KMS-11 (cell line): ENCODE data around the gene DOK4.

ENCODE experiments used
- H2AFZ ChIP-seq: fragments of 200-600 bp; sonication (generic); 2 replicates; pipeline ENCODE4 v1.6.1; 2016; ENCODE audit warnings: antibody characterized with exemption, mixed run types, low read depth
- H3K27ac ChIP-seq: fragments of 200-600 bp; sonication (generic); 2 replicates; pipeline ENCODE4 v1.6.1; 2016; ENCODE audit warnings: mild to moderate bottlenecking, mixed run types
- H3K27me3 ChIP-seq: fragments of 200-600 bp; sonication (generic); 2 replicates; pipeline ENCODE4 v1.6.1; 2017; ENCODE audit warnings: mild to moderate bottlenecking, low read depth, mixed run types, moderate library complexity; ENCODE audit not compliant: insufficient read depth
- H3K36me3 ChIP-seq: fragments of 200-600 bp; sonication (generic); 2 replicates; pipeline ENCODE4 v1.6.1; 2017; ENCODE audit warnings: mild to moderate bottlenecking, mixed run types; ENCODE audit not compliant: insufficient read depth
- H3K4me1 ChIP-seq: fragments of 200-600 bp; sonication (generic); 2 replicates; pipeline ENCODE4 v1.6.1; 2016; ENCODE audit warnings: mild to moderate bottlenecking, low read depth, mixed run types; ENCODE audit not compliant: poor library complexity, severe bottlenecking
- H3K4me2 ChIP-seq: fragments of 200-600 bp; sonication (generic); 2 replicates; pipeline ENCODE4 v1.7.0; 2016; ENCODE audit warnings: mild to moderate bottlenecking, mixed run types
- H3K4me3 ChIP-seq: fragments of 200-600 bp; sonication (generic); IDR thresholded peaks from 2 replicates; pipeline ENCODE4 v1.6.1; 2017; ENCODE audit warnings: low read depth, low read length, mixed read lengths; ENCODE audit not compliant: insufficient read depth
- H3K79me2 ChIP-seq: fragments of 200-600 bp; sonication (generic); 2 replicates; pipeline ENCODE4 v1.6.1; 2016; ENCODE audit warnings: low read depth, mixed run types; ENCODE audit not compliant: insufficient read depth
- H3K9ac ChIP-seq: fragments of 200-600 bp; sonication (generic); 2 replicates; pipeline ENCODE4 v1.6.1; 2016; ENCODE audit warnings: mild to moderate bottlenecking, mixed run types
- H4K20me1 ChIP-seq: fragments of 200-600 bp; sonication (generic); 2 replicates; pipeline ENCODE4 v1.6.1; 2016; ENCODE audit warnings: mild to moderate bottlenecking, mixed run types; ENCODE audit not compliant: insufficient read depth
- CTCF ChIP-seq: fragments of 200-600 bp; sonication (generic); conservative IDR thresholded peaks from 2 replicates; pipeline ENCODE4 v1.6.1; 2017; ENCODE audit warnings: low read depth, mild to moderate bottlenecking, antibody characterized with exemption, low read length, moderate library complexity, mixed read lengths

The DOK4 gene

GRCh38 chr16:57422026-57422944 lies 64.0 kb downstream of the DOK4 start:
- Histone ChIP-seq H4K20me1 (no peaks in the 10 kb centered on the region), H3K9ac (no peak overlapping the region), H3K27me3 (no peaks in the 10 kb centered on the region), H3K27ac (no peak overlapping the region), H3K4me1 (peaks cover 13% of the 10 kb centered on the region), H2AFZ (no peak overlapping the region), H3K4me2 (no peak overlapping the region), H3K79me2 (no peaks in the 10 kb centered on the region), H3K36me3 (no peaks in the 10 kb centered on the region), H3K4me3 (no peak overlapping the region)
- peak; percentile 43 for TF ChIP-seq CTCF
